Measurements from ENCODE around the gene BANF1.

Gene BANF1

DNA sequence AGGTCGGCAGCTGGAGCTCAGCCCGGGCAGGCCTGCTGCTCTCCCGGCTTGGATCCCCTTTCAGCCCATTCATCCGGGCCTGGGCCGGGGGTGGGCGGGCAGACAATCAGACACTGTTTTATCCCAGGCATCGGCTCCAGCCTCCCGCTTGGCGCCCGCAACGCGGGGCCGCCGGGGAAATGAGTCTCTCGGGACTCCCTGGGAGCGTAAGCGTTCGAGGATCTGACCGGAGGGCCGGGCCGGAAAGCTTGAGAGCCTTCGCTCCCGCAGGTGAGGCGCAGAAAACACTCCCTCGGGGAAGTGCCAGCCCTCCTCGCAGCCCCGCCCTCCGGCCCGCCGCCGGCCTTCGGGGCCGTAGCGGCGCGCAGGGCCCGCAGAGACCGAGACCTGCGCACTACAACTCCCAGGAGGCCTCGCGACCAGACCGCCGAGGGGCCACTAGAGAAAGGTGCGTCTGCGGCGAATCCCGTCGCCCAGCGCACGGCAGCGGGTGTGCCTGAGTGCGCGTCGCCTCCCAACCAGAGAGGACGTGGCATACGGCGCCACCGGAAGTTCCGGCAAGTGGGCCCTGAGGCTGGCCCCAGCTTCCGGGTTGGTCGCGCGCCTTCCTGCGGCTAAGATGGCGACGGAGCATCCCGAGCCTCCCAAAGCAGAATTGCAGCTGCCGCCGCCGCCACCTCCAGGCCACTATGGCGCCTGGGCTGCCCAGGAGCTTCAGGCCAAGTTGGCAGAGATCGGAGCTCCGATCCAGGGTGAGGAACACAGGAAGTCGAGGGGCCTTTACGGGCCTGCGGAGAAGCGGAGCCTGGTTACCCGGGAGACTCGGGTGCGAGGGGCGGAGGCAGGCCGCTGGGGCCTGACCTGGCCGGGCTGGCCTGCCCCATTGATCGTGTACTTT lies 49.7 kb downstream of the BANF1 start, which contains the start of gene SF3B2:
TSS of gene SF3B2 (plus strand) at position 599 of the 898 bp plus-strand sequence. CDS start at position 620, 21 bp downstream.
- in situ Hi-C loops (cut with HindIII; ENCODE audit: low pct_unique_long_range_greater_than_20kb, low sequenced_read_pairs): no loop called here
- peak; percentile 99 to 100 for DNase-seq (ENCODE audit: low read depth in 1 of 2, low spot score in 1 of 2)
- no peak for TF ChIP-seq JUND (IDR thresholded peaks at IDR 0.05; ENCODE audit: low read depth)

DNA sequence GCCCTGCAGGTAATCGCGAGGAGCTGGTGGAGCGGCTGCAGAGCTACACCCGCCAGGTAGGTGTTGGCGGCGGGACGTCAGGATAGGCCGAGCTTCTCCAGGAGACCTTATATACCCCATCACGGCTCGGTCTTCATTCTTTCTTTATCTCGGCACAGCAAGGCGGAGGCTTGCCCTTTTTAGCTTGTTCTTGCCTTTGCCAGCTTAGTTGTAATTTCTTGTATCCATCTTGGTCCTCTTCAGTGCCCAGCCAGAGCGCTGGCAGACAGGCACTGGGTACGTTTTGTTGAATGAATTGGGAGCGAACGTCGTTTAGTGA lies 50.3 kb downstream of the BANF1 start:
- in situ Hi-C loops (cut with HindIII; ENCODE audit: low pct_unique_long_range_greater_than_20kb, low sequenced_read_pairs): no loop called here
- DNase-seq (ENCODE audit: low read depth in 1 of 2, low spot score in 1 of 2): no peak
- TF ChIP-seq JUND (IDR thresholded peaks at IDR 0.05; ENCODE audit: low read depth): no peak
